WI38 (cell line): ENCODE data around the gene ASXL3.

Source experiments
- H3K4me3 ChIP-seq: 2 replicates; pipeline ENCODE4 v1.5.1; 2011; ENCODE audit warnings: low read depth, mild to moderate bottlenecking, control low read depth, low read length
- CTCF ChIP-seq: IDR thresholded peaks from 2 replicates; pipeline ENCODE4 v1.5.1; 2012; ENCODE audit warnings: low read depth, mild to moderate bottlenecking, control low read depth, low read length

The ASXL3 gene

GRCh38 chr18:33557706-33558105 is 20.3 kb upstream of the ASXL3 start:
- TF ChIP-seq CTCF, result no peak
- no peak overlapping the region for H3K4me3 ChIP-seq

GRCh38 chr18:33558529-33558928 is 19.5 kb upstream of the ASXL3 start:
- no peak for TF ChIP-seq CTCF
- no peak overlapping the region for H3K4me3 ChIP-seq

GRCh38 chr18:33560686-33561370 is 17.2 kb upstream of the ASXL3 start:
- no peak for TF ChIP-seq CTCF

GRCh38 chr18:33562741-33563140 is 15.3 kb upstream of the ASXL3 start:
- no peak overlapping the region for H3K4me3 ChIP-seq
- TF ChIP-seq CTCF, result no peak

More at GRCh38 chr18:33560686-33561370, 17.2 kb upstream of the ASXL3 start:
- no peak overlapping the region for H3K4me3 ChIP-seq

GRCh38 chr18:33567705-33568104 is 10.3 kb upstream of the ASXL3 start:
- TF ChIP-seq CTCF, result no peak
- H3K4me3 ChIP-seq, result no peak overlapping the region

- TF ChIP-seq CTCF, result no peak
- H3K4me3 ChIP-seq, result no peak overlapping the region
Measured at GRCh38 chr18:33571998-33572787, 5.8 kb upstream of the ASXL3 start.

GRCh38 chr18:33573193-33573592 is 4.8 kb upstream of the ASXL3 start:
- TF ChIP-seq CTCF, result no peak

More at GRCh38 chr18:33573193-33573592, 4.8 kb upstream of the ASXL3 start:
- H3K4me3 ChIP-seq, result no peak overlapping the region
